BE2C (cell line): ENCODE results near the gene PLIN1. TPM values are rescaled to one million over a fixed set of nuclear protein-coding genes. Genes with fewer than 3 reads are reported as not detected.

Source experiments
- DNase-seq: peaks from one replicate; pipeline ENCODE4 v3.0.0-alpha.2; 2020
- H3K27me3 ChIP-seq: fragments of 250-450 bp; sonication (Bioruptor Pico); 2 replicates; pipeline ENCODE4 v1.5.1; 2020; ENCODE audit warnings: mild to moderate bottlenecking
- H3K36me3 ChIP-seq: fragments of 250-450 bp; sonication (Bioruptor Pico); 2 replicates; pipeline ENCODE4 v1.5.1; 2020; ENCODE audit warnings: mild to moderate bottlenecking
- H3K4me1 ChIP-seq: fragments of 250-450 bp; sonication (Bioruptor Pico); 2 replicates; pipeline ENCODE4 v1.5.1; 2020
- H3K4me3 ChIP-seq: 2 replicates; pipeline ENCODE4 v1.5.1; 2011; ENCODE audit warnings: low read depth, low read length
- H3K9me3 ChIP-seq: fragments of 250-450 bp; sonication (Bioruptor Pico); 2 replicates; pipeline ENCODE4 v1.5.1; 2020
- CTCF ChIP-seq: IDR thresholded peaks from 2 replicates; pipeline ENCODE4 v1.5.1; 2012; ENCODE audit warnings: mild to moderate bottlenecking, low read depth, low read length
- polyA plus RNA-seq: library from polyadenylated mRNA; unstranded; fragments of >200 nt; gene quantifications from one replicate; pipeline ENCODE4 v1.2.1, GENCODE V29; 2012; ENCODE audit warnings: low read depth, missing spikeins; ENCODE audit not compliant: insufficient read length, insufficient read depth

Gene PLIN1
- polyA plus RNA-seq, result not detected

GRCh38 chr15:89679212-89679611 is at the start of gene PLIN1:
TSS of gene PLIN1 (minus strand) at chr15:89679367. CDS start at chr15:89677489, 1,878 bp downstream.
- Histone ChIP-seq H3K36me3 (no peaks in the 10 kb centered on the region), H3K4me3 (no peak within 1 kb of the TSS), H3K9me3 (no peaks in the 10 kb centered on the region), H3K27me3 (no peaks in the 10 kb centered on the region), H3K4me1 (no peaks in the 10 kb centered on the region)
- TF ChIP-seq CTCF, result no peak
- no peak for DNase-seq

GRCh38 chr15:89728254-89728653 is 49.1 kb upstream of the PLIN1 start:
- no peak for TF ChIP-seq CTCF

GRCh38 chr15:89725064-89725463 is 45.9 kb upstream of the PLIN1 start:
- Histone ChIP-seq H3K4me3 (no peak overlapping the region), H3K9me3 (no peaks in the 10 kb centered on the region), H3K36me3 (no peaks in the 10 kb centered on the region), H3K27me3 (no peaks in the 10 kb centered on the region), H3K4me1 (no peaks in the 10 kb centered on the region)
- DNase-seq, result no peak
- no peak for TF ChIP-seq CTCF

More at GRCh38 chr15:89728254-89728653, 49.1 kb upstream of the PLIN1 start:
- H3K27me3 ChIP-seq, result no peaks in the 10 kb centered on the region
- no peaks in the 10 kb centered on the region for H3K9me3 ChIP-seq
- H3K4me1 ChIP-seq, result no peaks in the 10 kb centered on the region
- no peak for DNase-seq
- no peak overlapping the region for H3K4me3 ChIP-seq
- H3K36me3 ChIP-seq, result no peaks in the 10 kb centered on the region

- H3K27me3 ChIP-seq, result no peaks in the 10 kb centered on the region
- TF ChIP-seq CTCF, result no peak
- H3K4me1 ChIP-seq, result no peaks in the 10 kb centered on the region
- no peak for DNase-seq
- H3K4me3 ChIP-seq, result no peak overlapping the region
- H3K9me3 ChIP-seq, result no peaks in the 10 kb centered on the region
- no peaks in the 10 kb centered on the region for H3K36me3 ChIP-seq
Measured at GRCh38 chr15:89724621-89725020, 45.5 kb upstream of the PLIN1 start.

- Histone ChIP-seq H3K27me3 (no peaks in the 10 kb centered on the region), H3K4me1 (no peaks in the 10 kb centered on the region), H3K36me3 (no peaks in the 10 kb centered on the region), H3K9me3 (no peaks in the 10 kb centered on the region), H3K4me3 (no peak overlapping the region)
- DNase-seq, result no peak
- no peak for TF ChIP-seq CTCF
Measured at GRCh38 chr15:89723031-89723430, 43.9 kb upstream of the PLIN1 start.

- Histone ChIP-seq H3K4me1 (no peaks in the 10 kb centered on the region), H3K27me3 (no peaks in the 10 kb centered on the region), H3K4me3 (no peak overlapping the region), H3K36me3 (no peaks in the 10 kb centered on the region), H3K9me3 (no peaks in the 10 kb centered on the region)
- TF ChIP-seq CTCF, result no peak
- no peak for DNase-seq
Measured at GRCh38 chr15:89714775-89715174, 35.6 kb upstream of the PLIN1 start.
